Fibroblast of lung (primary cell): ENCODE results near the gene TLR6. TPM values are rescaled to one million over a fixed set of nuclear protein-coding genes. Genes with fewer than 3 reads are reported as not detected.

Experiments
- DNase-seq, 2 donors: peaks; one replicate each; pipeline versions ENCODE4 v3.0.0 to v3.0.0-alpha.2; 2010; ENCODE audit warnings: low read depth in 2 of 2
- H2AFZ ChIP-seq: 2 replicates; pipeline ENCODE4 v1.5.1; 2012; ENCODE audit warnings: low read length, control low read depth, inconsistent platforms
- H3K27ac ChIP-seq: 2 replicates; pipeline ENCODE4 v1.5.1; 2011; ENCODE audit warnings: low read length, control low read depth; ENCODE audit not compliant: insufficient read depth
- H3K27me3 ChIP-seq: 2 replicates; pipeline ENCODE4 v1.5.1; 2011; ENCODE audit warnings: mild to moderate bottlenecking, low read length; ENCODE audit not compliant: control insufficient read depth, insufficient read depth
- H3K36me3 ChIP-seq: 2 replicates; pipeline ENCODE4 v1.5.1; 2011; ENCODE audit warnings: low read length; ENCODE audit not compliant: control insufficient read depth, insufficient read depth
- H3K4me1 ChIP-seq: 2 replicates; pipeline ENCODE4 v1.5.1; 2011; ENCODE audit warnings: low read length; ENCODE audit not compliant: control insufficient read depth, insufficient read depth; ENCODE audit errors: extremely low read depth
- H3K4me2 ChIP-seq: 2 replicates; pipeline ENCODE4 v1.5.1; 2011; ENCODE audit warnings: low read length, control low read depth; ENCODE audit not compliant: insufficient read depth; ENCODE audit errors: extremely low read depth
- H3K4me3 ChIP-seq, 4 experiments: fragments of 200-600 bp in 1 of 4; sonication (generic) in 1 of 4; replicated peaks in 1 of 4; 2 replicates each; pipeline ENCODE4 v1.5.1; 2011 to 2016; ENCODE audit warnings: low read length in 4 of 4, low read depth in 3 of 4, mild to moderate bottlenecking in 3 of 4, control low read depth in 2 of 4, inconsistent platforms in 1 of 4, mixed read lengths in 1 of 4; ENCODE audit not compliant: insufficient read depth in 1 of 4; ENCODE audit errors: control extremely low read depth in 1 of 4
- H3K79me2 ChIP-seq: 2 replicates; pipeline ENCODE4 v1.5.1; 2012; ENCODE audit warnings: mild to moderate bottlenecking, low read length, inconsistent platforms; ENCODE audit not compliant: control insufficient read depth, insufficient read depth
- H3K9ac ChIP-seq: 2 replicates; pipeline ENCODE4 v1.5.1; 2011; ENCODE audit warnings: mild to moderate bottlenecking, low read length, control low read depth; ENCODE audit not compliant: insufficient read depth
- H3K9me3 ChIP-seq: 2 replicates; pipeline ENCODE4 v1.5.1; 2012; ENCODE audit warnings: low read depth, low read length; ENCODE audit not compliant: control insufficient read depth, insufficient read depth
- H4K20me1 ChIP-seq: 2 replicates; pipeline ENCODE4 v1.5.1; 2011; ENCODE audit warnings: low read length; ENCODE audit not compliant: control insufficient read depth, insufficient read depth; ENCODE audit errors: extremely low read depth
- EZH2 ChIP-seq: IDR thresholded peaks from 2 replicates; pipeline ENCODE4 v1.5.1; 2012; ENCODE audit warnings: low read length, control low read depth, mild to moderate bottlenecking; ENCODE audit errors: missing control alignments
- polyA plus RNA-seq, 2 donors: library from polyadenylated mRNA; depleted of rRNA in 1 of 2; stranded (reverse) in 1 of 2; unstranded in 1 of 2; fragments of >200 nt; gene quantifications; 2 replicates each; pipeline ENCODE4 v1.2.1, GENCODE V29; 2011 to 2012; ENCODE audit warnings: missing spikeins in 1 of 2
- total RNA-seq: library from RNA; depleted of rRNA; stranded (reverse); fragments of >200 nt; gene quantifications from 2 replicates; pipeline ENCODE4 v1.2.1, GENCODE V29; 2014
- TF ChIP-seq, protein P1 (sequence below), 2 donors: IDR thresholded peaks in 1 of 2; conservative IDR thresholded peaks in 1 of 2; 1 replicate in 1 of 2; 2 replicates in 1 of 2; pipeline ENCODE4 v1.5.1; 2011 to 2012; ENCODE audit warnings: low read length in 2 of 2, control low read depth in 1 of 2, inconsistent platforms in 1 of 2, low read depth in 1 of 2, mild to moderate bottlenecking in 1 of 2

TLR6 gene
- total and polyA plus RNA-seq, 2 donors (not counting 1 experiment from before 2014, with no cell fraction given) = 1.9 to 2.3 TPM

DNA sequence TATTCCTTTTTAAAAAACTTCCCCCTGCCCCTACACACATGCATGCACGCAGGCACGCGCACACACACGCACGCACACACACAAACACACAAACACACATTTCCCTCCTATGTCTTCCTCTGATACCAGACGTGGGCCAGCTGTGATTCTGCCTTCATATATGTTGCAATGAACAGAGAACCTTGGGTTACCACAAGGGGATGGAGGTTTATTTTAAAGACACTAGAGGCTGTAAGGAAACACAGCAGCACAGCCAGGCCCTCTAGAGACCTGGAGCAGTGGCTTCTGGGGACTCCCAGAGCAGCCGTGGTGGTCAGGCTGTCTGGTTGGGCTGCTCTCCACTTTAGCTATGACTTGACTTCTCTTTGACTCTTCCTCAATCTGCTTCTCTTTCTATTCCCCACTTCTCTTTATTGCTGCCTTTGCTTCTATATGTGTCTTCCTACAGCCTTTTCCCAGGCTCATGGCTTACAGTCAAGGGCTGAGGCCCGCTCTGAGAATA is 70.7 kb downstream of the TLR6 start:
- H3K79me2 ChIP-seq = no peaks in the 10 kb centered on the region
- no peaks in the 10 kb centered on the region for H3K27me3 ChIP-seq
- DNase-seq = no peak
- H3K36me3 ChIP-seq = no peaks in the 10 kb centered on the region
- no peak overlapping the region for H3K9ac ChIP-seq
- no peaks in the 10 kb centered on the region for H4K20me1 ChIP-seq
- no peak overlapping the region for H2AFZ ChIP-seq
- no peaks in the 10 kb centered on the region for H3K9me3 ChIP-seq
- H3K4me3 ChIP-seq = no peak overlapping the region
- TF ChIP-seq, protein P1, sequence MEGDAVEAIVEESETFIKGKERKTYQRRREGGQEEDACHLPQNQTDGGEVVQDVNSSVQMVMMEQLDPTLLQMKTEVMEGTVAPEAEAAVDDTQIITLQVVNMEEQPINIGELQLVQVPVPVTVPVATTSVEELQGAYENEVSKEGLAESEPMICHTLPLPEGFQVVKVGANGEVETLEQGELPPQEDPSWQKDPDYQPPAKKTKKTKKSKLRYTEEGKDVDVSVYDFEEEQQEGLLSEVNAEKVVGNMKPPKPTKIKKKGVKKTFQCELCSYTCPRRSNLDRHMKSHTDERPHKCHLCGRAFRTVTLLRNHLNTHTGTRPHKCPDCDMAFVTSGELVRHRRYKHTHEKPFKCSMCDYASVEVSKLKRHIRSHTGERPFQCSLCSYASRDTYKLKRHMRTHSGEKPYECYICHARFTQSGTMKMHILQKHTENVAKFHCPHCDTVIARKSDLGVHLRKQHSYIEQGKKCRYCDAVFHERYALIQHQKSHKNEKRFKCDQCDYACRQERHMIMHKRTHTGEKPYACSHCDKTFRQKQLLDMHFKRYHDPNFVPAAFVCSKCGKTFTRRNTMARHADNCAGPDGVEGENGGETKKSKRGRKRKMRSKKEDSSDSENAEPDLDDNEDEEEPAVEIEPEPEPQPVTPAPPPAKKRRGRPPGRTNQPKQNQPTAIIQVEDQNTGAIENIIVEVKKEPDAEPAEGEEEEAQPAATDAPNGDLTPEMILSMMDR (conservative IDR thresholded peaks at IDR 0.05 in 1 of 2, IDR thresholded peaks at IDR 0.05 in 1 of 2; ENCODE audit: low read depth in 1 of 2, low read length in 2 of 2) = no peak
- TF ChIP-seq EZH2 = no peak
- H3K27ac ChIP-seq = no peak overlapping the region
- H3K4me2 ChIP-seq = no peak overlapping the region
- H3K4me1 ChIP-seq = no peaks in the 10 kb centered on the region

DNA sequence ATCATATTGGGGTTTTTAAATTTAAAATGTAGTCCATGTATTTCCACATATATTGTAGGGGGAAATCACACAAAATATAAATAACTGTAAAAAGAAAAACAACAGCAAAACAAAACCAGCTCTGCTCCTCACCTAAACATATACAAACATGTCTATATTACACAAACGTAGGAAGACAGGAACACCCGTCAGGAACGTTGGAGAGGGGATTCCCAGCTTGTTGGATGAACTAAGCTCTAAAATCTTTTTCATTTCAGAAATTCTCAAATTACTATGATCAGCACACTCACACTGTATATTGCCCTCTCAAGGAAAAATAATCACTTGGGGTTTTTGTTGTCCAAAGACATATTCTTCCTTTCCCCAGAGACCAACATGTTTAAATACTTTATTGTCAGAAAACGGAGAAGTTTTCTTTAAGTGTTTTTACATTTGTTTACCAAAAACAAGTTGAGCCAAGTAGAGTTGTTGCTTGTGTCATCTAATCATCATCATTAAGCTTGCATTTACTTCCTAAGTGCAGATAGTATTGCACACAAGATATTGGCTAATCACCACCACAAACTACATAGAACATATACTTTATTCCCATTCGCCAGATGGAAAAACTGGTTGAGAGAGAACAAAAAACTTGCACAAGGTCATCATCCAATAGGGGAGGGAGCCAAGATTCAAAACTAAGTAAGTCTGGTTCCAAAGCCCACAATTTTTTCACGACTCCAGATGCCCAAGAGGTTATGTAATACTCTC is 71.4 kb downstream of the TLR6 start:
- DNase-seq = no peak
- no peak overlapping the region for H3K4me2 ChIP-seq
- H3K9me3 ChIP-seq = no peaks in the 10 kb centered on the region
- no peaks in the 10 kb centered on the region for H3K4me1 ChIP-seq
- no peak overlapping the region for H3K4me3 ChIP-seq
- H2AFZ ChIP-seq = no peak overlapping the region
- no peaks in the 10 kb centered on the region for H3K27me3 ChIP-seq
- H3K27ac ChIP-seq = no peak overlapping the region
- TF ChIP-seq EZH2 = no peak
- TF ChIP-seq, protein P1 (conservative IDR thresholded peaks at IDR 0.05 in 1 of 2, IDR thresholded peaks at IDR 0.05 in 1 of 2; ENCODE audit: low read depth in 1 of 2, low read length in 2 of 2) = no peak
- no peaks in the 10 kb centered on the region for H3K36me3 ChIP-seq
- no peaks in the 10 kb centered on the region for H4K20me1 ChIP-seq
- H3K9ac ChIP-seq = no peak overlapping the region
- no peaks in the 10 kb centered on the region for H3K79me2 ChIP-seq

DNA sequence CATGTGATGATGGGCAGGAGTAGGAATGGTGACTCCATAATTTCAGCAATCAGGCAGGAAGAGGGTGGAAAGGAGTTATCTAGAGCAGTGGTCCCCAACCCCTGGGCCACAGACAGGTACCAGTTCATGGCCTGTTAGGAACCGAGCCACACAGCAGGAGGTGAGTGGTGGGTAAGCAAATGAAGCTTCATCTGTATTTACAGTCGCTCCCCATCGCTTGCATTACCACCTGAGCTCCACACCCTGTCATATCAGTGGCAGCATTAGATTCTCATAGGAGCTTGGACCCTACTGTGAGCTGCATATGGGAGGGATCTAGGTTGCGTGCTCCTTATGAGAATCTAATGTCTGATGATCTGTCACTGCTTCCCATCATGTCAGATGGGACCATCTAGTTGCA is 72.5 kb downstream of the TLR6 start:
- TF ChIP-seq EZH2 = no peak
- TF ChIP-seq, protein P1 (conservative IDR thresholded peaks at IDR 0.05 in 1 of 2, IDR thresholded peaks at IDR 0.05 in 1 of 2; ENCODE audit: low read depth in 1 of 2, low read length in 2 of 2) = no peak
- Histone ChIP-seq H3K27me3 (no peaks in the 10 kb centered on the region), H3K79me2 (no peaks in the 10 kb centered on the region), H3K36me3 (no peaks in the 10 kb centered on the region), H4K20me1 (no peaks in the 10 kb centered on the region), H3K4me2 (no peak overlapping the region), H3K9ac (no peak overlapping the region), H2AFZ (no peak overlapping the region), H3K9me3 (no peaks in the 10 kb centered on the region), H3K27ac (no peak overlapping the region), H3K4me1 (no peaks in the 10 kb centered on the region), H3K4me3 (no peak overlapping the region)
- no peak for DNase-seq
